GM06990 (cell line): ENCODE results near the gene KRTAP9-7.

Source experiments
- DNase-seq: peaks from one replicate; pipeline ENCODE4 v3.0.0-alpha.2; 2011; ENCODE audit not compliant: insufficient read length; ENCODE audit errors: extremely low read depth
- H3K27me3 ChIP-seq: replicated peaks from 2 replicates; pipeline ENCODE4 v1.6.0; 2011; ENCODE audit warnings: low read length; ENCODE audit not compliant: control insufficient read depth, insufficient read depth
- H3K36me3 ChIP-seq: 2 replicates; pipeline ENCODE4 v1.5.1; 2011; ENCODE audit warnings: low read length; ENCODE audit not compliant: control insufficient read depth, insufficient read depth
- H3K4me3 ChIP-seq: replicated peaks from 2 replicates; pipeline ENCODE4 v1.5.1; 2011; ENCODE audit warnings: low read depth, mild to moderate bottlenecking, control low read depth, low read length
- CTCF ChIP-seq: IDR thresholded peaks from 2 replicates; pipeline ENCODE4 v1.5.1; 2011; ENCODE audit warnings: low read length, control low read depth, mild to moderate bottlenecking, inconsistent platforms; ENCODE audit not compliant: insufficient read depth, poor library complexity, severe bottlenecking

The KRTAP9-7 gene

GRCh38 chr17:41318231-41318630, 42.7 kb downstream of the KRTAP9-7 start:
- no peak overlapping the region for H3K4me3 ChIP-seq
- TF ChIP-seq CTCF, result no peak
- no peaks in the 10 kb centered on the region; the same call in 1 of the 2 replicates for H3K27me3 ChIP-seq
- no peaks in the 10 kb centered on the region for H3K36me3 ChIP-seq
- DNase-seq, result no peak

GRCh38 chr17:41322094-41322902, 46.8 kb downstream of the KRTAP9-7 start:
- Histone ChIP-seq H3K4me3 (no peak overlapping the region), H3K27me3 (no peaks in the 10 kb centered on the region; the same call in 1 of the 2 replicates), H3K36me3 (no peaks in the 10 kb centered on the region)
- DNase-seq, result no peak
- peak; percentile 76 for TF ChIP-seq CTCF

- H3K36me3 ChIP-seq, result no peaks in the 10 kb centered on the region
- no peak for DNase-seq
- no peak for TF ChIP-seq CTCF
- H3K4me3 ChIP-seq, result no peak overlapping the region
- no peaks in the 10 kb centered on the region; the same call in 1 of the 2 replicates for H3K27me3 ChIP-seq
Observed at GRCh38 chr17:41322903-41323895, 47.7 kb downstream of the KRTAP9-7 start.

GRCh38 chr17:41324180-41325075, 48.9 kb downstream of the KRTAP9-7 start:
- Histone ChIP-seq H3K27me3 (no peaks in the 10 kb centered on the region; the same call in 1 of the 2 replicates), H3K4me3 (no peak overlapping the region), H3K36me3 (no peaks in the 10 kb centered on the region)
- DNase-seq, result no peak
- no peak for TF ChIP-seq CTCF

- H3K4me3 ChIP-seq, result no peak overlapping the region
- DNase-seq, result no peak
- no peak for TF ChIP-seq CTCF
- H3K27me3 ChIP-seq, result no peaks in the 10 kb centered on the region; the same call in 1 of the 2 replicates
- no peaks in the 10 kb centered on the region for H3K36me3 ChIP-seq
Observed at GRCh38 chr17:41325126-41325525, 49.6 kb downstream of the KRTAP9-7 start.
